CD4-positive, alpha-beta T cell treated with Interleukin-2 at 100 ng/mL for 4 hours (primary cell): ENCODE measurements around the gene KRT37.
"Not testable (repeated sequence)": the region's sequence is repeated elsewhere in the genome, so short reads cannot be mapped to it uniquely, and the experiment has no call there.

Source experiments
- DNase-seq: peaks from one replicate; pipeline ENCODE4 v3.0.0-alpha.2; 2020; ENCODE audit warnings: low spot score

KRT37 gene

GRCh38 chr17:41434415-41434814 lies 10.0 kb upstream of the KRT37 start:
- no peak for DNase-seq

GRCh38 chr17:41434005-41434404 lies 9.6 kb upstream of the KRT37 start:
- DNase-seq = no peak

- no peak for DNase-seq
Observed at GRCh38 chr17:41433586-41433985, 9.2 kb upstream of the KRT37 start.

GRCh38 chr17:41430376-41430775 lies 6.0 kb upstream of the KRT37 start:
- not testable (repeated sequence) for DNase-seq

GRCh38 chr17:41429667-41430066 lies 5.3 kb upstream of the KRT37 start:
- no peak for DNase-seq

GRCh38 chr17:41428591-41429291 lies 4.4 kb upstream of the KRT37 start:
- DNase-seq = no peak

GRCh38 chr17:41422586-41422985 lies 1.8 kb downstream of the KRT37 start:
- not testable (repeated sequence) for DNase-seq

GRCh38 chr17:41421617-41422016 lies 2.8 kb downstream of the KRT37 start:
- no peak for DNase-seq

- no peak for DNase-seq
Observed at GRCh38 chr17:41421116-41421515, 3.3 kb downstream of the KRT37 start.

- DNase-seq = no peak
Observed at GRCh38 chr17:41420134-41420533, 4.3 kb downstream of the KRT37 start.

- DNase-seq = no peak
Observed at GRCh38 chr17:41419716-41420115, 4.7 kb downstream of the KRT37 start.

GRCh38 chr17:41418116-41418860 lies 6.1 kb downstream of the KRT37 start:
- no peak for DNase-seq

- DNase-seq = no peak
Observed at GRCh38 chr17:41417576-41418015, 6.8 kb downstream of the KRT37 start.

GRCh38 chr17:41417127-41417526 lies 7.3 kb downstream of the KRT37 start:
- DNase-seq = no peak

- DNase-seq = no peak
Observed at GRCh38 chr17:41416479-41416878, 7.9 kb downstream of the KRT37 start.

- no peak for DNase-seq
Observed at GRCh38 chr17:41415833-41416335, 8.5 kb downstream of the KRT37 start.

GRCh38 chr17:41415411-41415810 lies 9.0 kb downstream of the KRT37 start:
- no peak for DNase-seq

GRCh38 chr17:41413982-41414381 lies 10.4 kb downstream of the KRT37 start:
- DNase-seq = no peak

GRCh38 chr17:41413353-41413957 lies 10.9 kb downstream of the KRT37 start:
- DNase-seq = no peak

GRCh38 chr17:41411072-41411840 lies 13.1 kb downstream of the KRT37 start:
- DNase-seq = no peak

GRCh38 chr17:41407226-41407625 lies 17.2 kb downstream of the KRT37 start:
- DNase-seq = no peak

- DNase-seq = no peak
Observed at GRCh38 chr17:41406205-41406604, 18.2 kb downstream of the KRT37 start.
